ENCODE results near the gene TRPC4.

DNA sequence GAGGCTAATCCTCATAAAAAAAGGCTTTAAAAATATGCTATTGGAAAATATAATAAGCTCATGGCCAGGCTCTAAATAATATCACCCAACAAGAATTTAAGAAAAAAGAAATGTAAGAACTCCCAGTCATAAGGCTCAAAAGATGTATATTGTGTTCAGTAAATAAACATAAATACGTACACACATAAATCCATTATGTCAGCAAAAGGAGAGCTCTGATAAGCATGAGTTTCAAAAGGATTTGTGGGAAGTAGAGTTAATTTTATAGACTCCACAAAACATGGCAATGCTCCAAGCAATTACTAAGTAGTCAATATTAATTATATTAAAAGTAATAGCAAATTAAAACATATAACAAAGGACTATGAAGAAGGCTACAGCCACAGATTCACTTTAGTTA is 37.3 kb upstream of the TRPC4 start:
- TF ChIP-seq EZH2 (IDR thresholded peaks at IDR 0.05) (no peak), POLR2AphosphoS5 (IDR thresholded peaks at IDR 0.05; ENCODE audit: borderline replicate concordance, low read depth, low read length) (no peak), FOXP2 (optimal IDR thresholded peaks at IDR 0.05; ENCODE audit: control extremely low read depth, extremely low read length, insufficient read depth) (no peak)
